Stimulated activated CD4-positive, alpha-beta T cell treated with anti-CD3 and anti-CD28 coated beads, Interleukin-2, amount 100 ng/mL, for 4 hours (primary cell): Measurements from ENCODE around the gene PMPCA.

Experiments
- DNase-seq: peaks from one replicate; pipeline ENCODE4 v3.0.0-alpha.2; 2020; ENCODE audit warnings: low read depth

Gene PMPCA

DNA sequence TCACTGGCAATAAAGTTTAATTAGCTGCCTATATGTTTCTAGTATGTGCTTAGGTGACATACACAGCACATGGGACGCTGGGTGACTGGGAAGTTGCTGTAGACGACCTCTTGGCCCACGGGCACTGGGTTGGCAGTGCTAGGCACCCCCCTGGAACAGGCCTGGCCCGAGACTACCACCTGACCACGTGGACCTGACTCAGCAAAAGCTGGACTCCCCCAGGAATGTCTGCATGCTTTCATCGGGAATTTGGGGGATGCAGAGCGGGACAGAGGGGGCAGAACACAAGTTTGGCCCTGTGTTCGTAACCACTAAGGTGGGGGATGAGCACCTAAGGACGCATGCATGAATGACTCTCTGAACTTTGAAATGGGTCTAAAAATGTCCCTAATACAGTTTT lies 45.8 kb downstream of the PMPCA start:
- DNase-seq: no peak

GRCh38 chr9:136457326-136457725 lies 46.9 kb downstream of the PMPCA start:
- DNase-seq: no peak

DNA sequence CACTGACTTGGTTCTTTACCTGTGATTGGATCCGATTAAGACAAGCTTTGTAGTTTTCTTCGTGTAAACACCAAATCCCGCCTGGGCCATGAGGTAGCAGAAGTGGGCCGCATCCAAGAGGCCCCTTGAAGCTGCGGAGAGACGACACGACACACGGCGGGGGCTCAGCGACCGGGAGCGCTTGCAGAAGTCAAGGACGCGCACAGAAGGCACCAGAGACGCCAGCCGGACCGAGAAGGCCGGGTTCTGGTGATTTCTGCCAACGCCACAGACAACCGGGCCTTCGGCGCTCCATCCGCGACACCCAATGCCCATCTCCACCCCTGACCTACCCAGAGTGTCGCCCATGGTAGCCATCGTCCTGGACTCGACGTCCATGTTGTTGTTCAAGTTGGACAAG lies 49.0 kb downstream of the PMPCA start:
- DNase-seq: no peak

DNA sequence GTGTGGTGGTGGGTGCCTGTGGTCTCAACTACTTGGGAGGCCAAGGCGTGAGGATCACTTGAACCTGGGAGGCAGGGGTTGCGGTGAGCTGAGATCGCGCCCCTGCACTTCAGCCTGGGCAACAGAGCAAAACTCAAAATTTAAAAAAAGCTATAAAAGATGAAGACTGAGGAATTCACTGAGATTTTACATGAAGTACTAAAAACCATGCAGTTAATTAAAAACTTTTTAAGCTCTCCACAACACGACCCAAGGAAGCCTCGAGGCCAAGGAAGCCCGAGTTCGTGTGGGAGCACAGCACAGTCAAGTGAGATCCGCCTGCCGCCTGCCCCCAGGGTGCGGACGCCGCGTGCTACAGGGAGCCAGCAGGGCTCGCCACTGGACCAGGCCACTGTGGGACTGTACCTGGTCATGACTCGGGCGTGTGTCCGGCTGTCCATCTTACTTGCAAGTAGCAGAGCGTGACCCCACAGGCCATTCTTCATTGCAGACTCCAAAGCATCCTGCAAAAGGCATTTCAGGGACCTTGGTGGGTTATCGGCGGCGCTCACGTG lies 50.4 kb downstream of the PMPCA start:
- DNase-seq: no peak

GRCh38 chr9:136462664-136463063 lies 52.2 kb downstream of the PMPCA start:
- DNase-seq: no peak

DNA sequence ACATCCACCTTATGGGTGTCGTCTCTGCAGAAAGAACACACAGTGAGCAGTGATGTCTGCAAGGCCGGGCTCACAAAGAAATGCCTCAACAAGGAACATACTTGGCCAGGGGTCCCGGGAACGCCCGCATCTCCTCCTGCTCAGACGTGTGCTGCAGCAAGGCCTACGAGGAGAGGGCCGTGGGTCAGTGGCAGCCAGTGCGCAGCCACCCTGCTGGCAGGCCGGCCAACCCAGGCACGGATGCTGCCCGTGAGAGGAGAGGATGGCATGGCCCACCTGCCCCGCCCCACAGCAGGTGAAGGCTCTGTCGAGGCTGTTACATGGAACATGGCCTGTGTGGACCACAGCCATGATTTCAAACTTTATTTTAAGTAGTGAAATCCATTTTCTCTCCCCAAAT lies 53.1 kb downstream of the PMPCA start:
- DNase-seq: no peak

- DNase-seq: no peak
These were observed 53.8 kb downstream of the PMPCA start for GRCh38 chr9:136464241-136464640.

DNA sequence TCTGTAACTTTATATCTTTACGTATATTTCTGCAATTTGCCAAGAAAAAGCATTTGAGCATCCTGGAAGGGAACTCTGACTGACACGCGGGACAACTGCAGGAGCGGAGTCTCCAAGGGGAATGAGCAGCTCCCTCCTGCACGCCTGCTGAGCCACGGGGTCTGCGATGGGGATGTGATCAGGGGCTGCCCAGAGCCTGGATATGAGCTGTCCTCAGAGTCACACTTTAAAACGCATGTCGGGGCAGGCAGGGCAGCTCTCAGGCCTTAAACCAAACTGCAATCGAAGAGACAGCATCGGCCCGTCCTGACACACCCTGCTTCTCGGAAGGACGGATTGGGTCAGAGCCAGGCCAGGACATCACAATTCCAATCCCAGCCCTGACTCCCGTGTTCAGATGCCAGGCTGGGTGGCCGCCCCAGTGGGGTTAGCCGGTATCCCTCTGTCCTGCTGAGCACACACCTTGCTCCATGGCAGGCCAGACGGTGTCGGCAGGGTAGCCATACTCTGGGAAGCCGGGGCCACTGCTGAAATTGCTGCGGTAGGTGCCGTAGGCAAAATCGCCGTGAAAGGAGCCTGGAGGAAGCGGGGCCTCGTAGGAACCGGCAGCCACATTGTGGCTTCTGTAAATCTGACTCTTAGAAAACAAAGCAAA lies 55.2 kb downstream of the PMPCA start:
- no peak for DNase-seq

DNA sequence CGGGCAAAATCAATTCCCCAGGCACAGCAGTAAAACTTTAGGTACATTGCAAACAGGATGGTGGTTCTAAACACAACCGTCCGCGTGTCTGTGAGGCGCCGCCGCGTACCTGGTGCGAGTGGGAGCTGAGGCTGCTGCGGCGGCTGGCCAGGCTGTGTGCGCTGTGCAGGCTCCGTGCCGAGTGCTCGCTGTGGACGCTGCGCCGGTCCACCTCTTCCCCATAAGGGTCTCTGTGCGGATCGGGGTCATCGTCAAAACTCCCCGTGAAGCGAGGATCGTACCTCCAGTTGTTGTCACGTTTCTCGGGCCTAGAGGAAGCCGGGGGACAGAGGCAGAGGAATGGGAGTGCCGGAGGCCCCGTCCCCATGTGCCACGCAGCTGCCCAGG lies 55.7 kb downstream of the PMPCA start:
- no peak for DNase-seq

- DNase-seq: no peak
These were observed 57.3 kb downstream of the PMPCA start for GRCh38 chr9:136467766-136468165.

GRCh38 chr9:136470356-136470755 lies 59.9 kb downstream of the PMPCA start:
- DNase-seq: no peak

- DNase-seq: no peak
These were observed 60.5 kb downstream of the PMPCA start for GRCh38 chr9:136470792-136471469.

GRCh38 chr9:136471802-136472487 lies 61.5 kb downstream of the PMPCA start:
- no peak for DNase-seq

DNA sequence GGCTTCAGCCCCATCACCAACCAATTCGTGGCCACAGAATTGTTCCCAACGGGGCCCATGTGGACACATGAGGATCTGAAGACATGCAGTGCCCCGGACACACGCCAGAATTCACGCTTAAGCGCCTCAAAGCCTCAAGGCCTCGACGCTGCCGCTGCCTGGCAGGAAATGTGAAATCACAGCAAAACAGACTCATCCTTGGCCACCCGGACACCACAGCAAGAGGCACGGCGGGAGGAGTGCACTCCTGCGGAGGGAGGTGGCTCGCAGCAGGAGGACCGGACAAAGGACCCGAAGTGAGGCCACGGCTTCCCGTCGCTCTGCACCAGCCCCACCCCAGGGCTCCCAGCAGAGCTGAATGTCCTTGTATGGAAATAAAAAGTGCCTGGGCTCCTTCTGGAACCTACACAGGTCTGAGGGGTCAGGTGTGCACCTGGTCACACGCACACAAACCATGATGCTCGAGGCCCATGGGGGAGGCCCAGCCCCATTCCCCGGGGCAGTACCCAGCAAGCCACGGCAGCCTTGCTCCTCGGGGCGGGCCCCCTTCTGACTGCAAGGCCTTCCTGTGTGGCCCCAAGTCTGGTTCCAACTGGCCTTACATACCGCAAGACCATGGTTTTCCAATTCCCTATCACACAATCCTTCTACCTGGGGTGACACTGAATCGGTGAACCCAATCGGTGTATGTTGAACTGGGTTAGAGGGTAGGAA lies 62.3 kb downstream of the PMPCA start:
- no peak for DNase-seq

- no peak for DNase-seq
These were observed 62.9 kb downstream of the PMPCA start for GRCh38 chr9:136473354-136473721.
